Pancreas (tissue), 10 donors: ENCODE measurements around the gene SLC39A11. TPM values are rescaled to one million over a fixed set of nuclear protein-coding genes. Genes with fewer than 3 reads are reported as not detected.

Experiments used
- ATAC-seq, 4 donors: fragments of 200-7000 bp; cut with Tn5 transposase; one replicate each; pipeline versions ENCODE4 v1.8.0 to v1.9.1; 2020; ENCODE audit warnings: mild to moderate bottlenecking in 4 of 4, moderate library complexity in 4 of 4
- DNase-seq, 6 donors: peaks; one replicate each; pipeline ENCODE4 v3.0.0-alpha.2; 2020
- FAIRE-seq: peaks from 2 replicates; lab custom pipeline; 2012; peaks lifted over from hg19 to GRCh38; lab: Jason Lieb, UNC
- H3K27ac ChIP-seq, 4 donors: fragments of 200-600 bp; sonication (generic); 1 replicate in 3 of 4; 2 replicates in 1 of 4; pipeline versions ENCODE4 v1.5.0 to v1.8.0; 2020
- H3K27me3 ChIP-seq, 4 donors: fragments of 200-600 bp; one replicate each; pipeline ENCODE4 v1.8.0; 2021
- H3K36me3 ChIP-seq, 3 donors: fragments of 200-600 bp; sonication (generic) in 1 of 3; one replicate each; pipeline versions ENCODE4 v1.5.0 to v1.8.0; 2020 to 2021
- H3K4me1 ChIP-seq, 3 donors: fragments of 200-600 bp; one replicate each; pipeline ENCODE4 v1.8.0; 2021
- H3K4me3 ChIP-seq, 4 donors: fragments of 200-600 bp; sonication (generic) in 2 of 4; one replicate each; pipeline versions ENCODE4 v1.5.0 to v1.8.0; 2020 to 2021
- H3K9me3 ChIP-seq, 4 donors: fragments of 200-600 bp; one replicate each; pipeline ENCODE4 v1.8.0; 2021
- WGBS, 2 donors: extraction: QIAGEN DNeasy Blood & Tissue Kit; methylation state at CpG; one replicate each; pipeline ENCODE4 v1.1.7; 2013; 5-methylcytosine and 5-hydroxymethylcytosine counted together
- intact Hi-C, 3 donors: fragments of 100-400 bp; cut with DNase I; formaldehyde crosslinking; loops; one replicate each; pipeline versions ENCODE4 v1.11.1 to v1.14.2; 2022
- polyA plus RNA-seq, 2 donors: library from polyadenylated mRNA; stranded (reverse); fragments of 200-250 nt; gene quantifications; one replicate each; pipeline ENCODE4 v1.2.3, GENCODE V29; 2013
- total RNA-seq, 6 donors: library from RNA; stranded (reverse); fragmentation: NEBNext Ultra II Directional in 4 of 6; extraction: Animal tissue kit (Norgen Biotek cat#: 25700) in 4 of 6; gene quantifications; one replicate each; pipeline versions ENCODE4 v1.2.1 to v1.2.4, GENCODE V29; 2021 to 2023
- TF ChIP-seq, protein P1 (sequence below), 4 donors: fragments of 200-600 bp; sonication (generic) in 3 of 4; IDR thresholded peaks; one replicate each; pipeline versions ENCODE4 v1.5.0 to v1.8.0; 2021; ENCODE audit warnings: antibody characterized with exemption in 4 of 4
- donor health status: healthy with polysubstance abuse.
- donor health status: DM: no; HTN: no; CAD: no; lungs with moderate emphysema.
- donor health status: DM: no; HTN: no; CAD: no.
- donor health status: control.
- donor health status: control.
- donor health status: Bipolar disorder and iron deficiency.
- donor health status: DM: yes; HTN: yes; CAD: no.
- donor health status: DM: no; HTN: no; CAD: no.
- donor health status: DM: no; HTN: no; CAD: no.
- donor health status: DM: yes; HTN: yes; CAD: no.

The SLC39A11 gene
- total and polyA plus RNA-seq, 8 donors, result 7.9 to 32.9 (median 19.9) TPM

DNA sequence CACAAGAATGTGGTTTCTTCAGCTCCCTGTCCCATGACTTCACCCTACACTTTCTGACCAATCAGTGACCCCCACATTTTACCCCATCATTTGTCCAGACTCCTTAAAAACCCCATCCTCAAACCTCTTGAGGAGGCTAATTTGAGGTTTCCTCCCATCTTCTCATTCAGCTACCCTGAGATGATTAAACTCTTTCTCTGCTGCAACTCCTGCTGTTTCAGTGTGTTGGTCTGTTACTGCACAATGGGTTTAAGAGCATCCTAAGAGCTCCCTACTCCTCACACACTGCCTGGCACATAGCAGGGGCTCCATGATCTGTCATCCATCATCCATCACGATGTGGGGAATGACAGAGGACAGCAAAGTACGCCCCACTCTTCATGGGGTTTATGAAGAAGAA lies 212.6 kb downstream of the SLC39A11 start:
- no peak for ATAC-seq

GRCh38 chr17:72878975-72879660 lies 213.4 kb downstream of the SLC39A11 start:
- intact Hi-C loops, result no loop called here
- ATAC-seq, result no peak
- no peaks in the 10 kb centered on the region for H3K27me3 ChIP-seq
- no peak for DNase-seq
- no peaks in the 10 kb centered on the region for H3K36me3 ChIP-seq
- TF ChIP-seq, protein P1, sequence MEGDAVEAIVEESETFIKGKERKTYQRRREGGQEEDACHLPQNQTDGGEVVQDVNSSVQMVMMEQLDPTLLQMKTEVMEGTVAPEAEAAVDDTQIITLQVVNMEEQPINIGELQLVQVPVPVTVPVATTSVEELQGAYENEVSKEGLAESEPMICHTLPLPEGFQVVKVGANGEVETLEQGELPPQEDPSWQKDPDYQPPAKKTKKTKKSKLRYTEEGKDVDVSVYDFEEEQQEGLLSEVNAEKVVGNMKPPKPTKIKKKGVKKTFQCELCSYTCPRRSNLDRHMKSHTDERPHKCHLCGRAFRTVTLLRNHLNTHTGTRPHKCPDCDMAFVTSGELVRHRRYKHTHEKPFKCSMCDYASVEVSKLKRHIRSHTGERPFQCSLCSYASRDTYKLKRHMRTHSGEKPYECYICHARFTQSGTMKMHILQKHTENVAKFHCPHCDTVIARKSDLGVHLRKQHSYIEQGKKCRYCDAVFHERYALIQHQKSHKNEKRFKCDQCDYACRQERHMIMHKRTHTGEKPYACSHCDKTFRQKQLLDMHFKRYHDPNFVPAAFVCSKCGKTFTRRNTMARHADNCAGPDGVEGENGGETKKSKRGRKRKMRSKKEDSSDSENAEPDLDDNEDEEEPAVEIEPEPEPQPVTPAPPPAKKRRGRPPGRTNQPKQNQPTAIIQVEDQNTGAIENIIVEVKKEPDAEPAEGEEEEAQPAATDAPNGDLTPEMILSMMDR (IDR thresholded peaks at IDR 0.05), result no peak
- no peak overlapping the region for H3K4me3 ChIP-seq
- H3K4me1 ChIP-seq, result no peaks in the 10 kb centered on the region
- no peak overlapping the region for H3K27ac ChIP-seq
- WGBS, 2 donors, result 96 to 99% methylated on average over 6 of the region's 6 CpGs
- H3K9me3 ChIP-seq, result no peaks in the 10 kb centered on the region
- FAIRE-seq, result no peak

More for the DNA sequence above, 212.6 kb downstream of the SLC39A11 start:
- DNase-seq, result no peak
- intact Hi-C loops, result no loop called here
- H3K27ac ChIP-seq, result no peak overlapping the region
- TF ChIP-seq, protein P1 (IDR thresholded peaks at IDR 0.05), result no peak
- H3K9me3 ChIP-seq, result no peaks in the 10 kb centered on the region
- FAIRE-seq, result no peak
- H3K27me3 ChIP-seq, result no peaks in the 10 kb centered on the region
- 95 to 98% methylated on average over 2 of the region's 2 CpGs for WGBS, 2 donors
- no peak overlapping the region for H3K4me3 ChIP-seq
- H3K36me3 ChIP-seq, result no peaks in the 10 kb centered on the region
- no peaks in the 10 kb centered on the region for H3K4me1 ChIP-seq

GRCh38 chr17:72877348-72877747 lies 215.1 kb downstream of the SLC39A11 start:
- DNase-seq (no peak), ATAC-seq (no peak), FAIRE-seq (no peak)
- no peak overlapping the region for H3K4me3 ChIP-seq
- H3K27ac ChIP-seq, result no peak overlapping the region
- 97 to 98% methylated on average over 8 of the region's 8 CpGs for WGBS, 2 donors
- TF ChIP-seq, protein P1 (IDR thresholded peaks at IDR 0.05), result no peak
- no peaks in the 10 kb centered on the region for H3K36me3 ChIP-seq
- H3K27me3 ChIP-seq, result no peaks in the 10 kb centered on the region
- intact Hi-C loops, result no loop called here
- H3K9me3 ChIP-seq, result no peaks in the 10 kb centered on the region
- H3K4me1 ChIP-seq, result no peaks in the 10 kb centered on the region

DNA sequence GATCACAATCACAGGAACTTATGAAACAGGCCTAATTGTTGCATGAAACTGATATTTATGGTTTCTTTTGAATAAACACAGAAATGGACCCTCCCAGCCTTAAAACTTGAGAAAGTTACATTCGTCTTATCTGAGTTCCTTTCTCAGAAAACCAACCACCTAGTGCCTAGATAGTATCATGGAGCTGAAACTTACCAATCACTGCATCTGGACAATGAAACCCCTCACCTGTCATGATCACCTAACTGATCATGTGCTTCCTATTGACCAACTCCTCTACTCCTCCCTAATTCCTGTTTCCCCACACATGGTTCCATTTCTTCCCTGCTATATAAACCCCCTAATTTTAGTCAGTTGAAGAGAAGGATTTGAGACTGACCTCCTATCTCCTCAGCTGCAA lies 216.1 kb downstream of the SLC39A11 start:
- H3K36me3 ChIP-seq, result no peaks in the 10 kb centered on the region
- intact Hi-C loops, result no loop called here
- TF ChIP-seq, protein P1 (IDR thresholded peaks at IDR 0.05), result no peak
- no peaks in the 10 kb centered on the region for H3K27me3 ChIP-seq
- WGBS, 2 donors, result 95 to 98% methylated on average over 1 of the region's 1 CpG
- H3K9me3 ChIP-seq, result no peaks in the 10 kb centered on the region
- no peak overlapping the region for H3K27ac ChIP-seq
- FAIRE-seq (no peak), DNase-seq (no peak), ATAC-seq (no peak)
- H3K4me1 ChIP-seq, result no peaks in the 10 kb centered on the region
- H3K4me3 ChIP-seq, result no peak overlapping the region

- H3K36me3 ChIP-seq, result no peaks in the 10 kb centered on the region
- DNase-seq, result no peak
- intact Hi-C loops, result no loop called here
- H3K4me3 ChIP-seq, result no peak overlapping the region
- H3K4me1 ChIP-seq, result no peaks in the 10 kb centered on the region
- no peaks in the 10 kb centered on the region for H3K27me3 ChIP-seq
- no peaks in the 10 kb centered on the region for H3K9me3 ChIP-seq
- no peak for FAIRE-seq
- ATAC-seq, result no peak
- WGBS, 2 donors, result 75 to 77% methylated on average over 5 of the region's 5 CpGs
- TF ChIP-seq, protein P1 (IDR thresholded peaks at IDR 0.05), result no peak
- H3K27ac ChIP-seq, result no peak overlapping the region
Observed at GRCh38 chr17:72875361-72875760, 217.1 kb downstream of the SLC39A11 start.
